Measurements from ENCODE around the gene SORCS2. TPM values are rescaled to one million over a fixed set of nuclear protein-coding genes. Genes with fewer than 3 reads are reported as not detected.

SORCS2 gene
- total and polyA plus RNA-seq, 2 experiments from 2014 or later: 0.92 to 6.9 TPM

GRCh38 chr4:7540206-7540605 is 347.9 kb downstream of the SORCS2 start:
- no peak for DNase-seq (ENCODE audit: low read depth in 1 of 2, low spot score in 1 of 2)
- Histone ChIP-seq H3K4me3 (no peak overlapping the region), H3K4me1 (ENCODE audit: low read depth) (no peaks in the 10 kb centered on the region), H3K36me3 (no peaks in the 10 kb centered on the region), H3K27ac (no peak overlapping the region), H3K9me3 (ENCODE audit: low read depth) (no peaks in the 10 kb centered on the region), H3K27me3 (no peaks in the 10 kb centered on the region)
- TF ChIP-seq CTCF (IDR thresholded peaks at IDR 0.05; ENCODE audit: low read depth, low read length): no peak

GRCh38 chr4:7540654-7541413 is 348.5 kb downstream of the SORCS2 start:
- DNase-seq (ENCODE audit: low read depth in 1 of 2, low spot score in 1 of 2): no peak
- H3K9me3 ChIP-seq (ENCODE audit: low read depth): no peaks in the 10 kb centered on the region
- no peak overlapping the region for H3K4me3 ChIP-seq
- H3K27ac ChIP-seq: no peak overlapping the region
- no peaks in the 10 kb centered on the region for H3K27me3 ChIP-seq
- H3K4me1 ChIP-seq (ENCODE audit: low read depth): no peaks in the 10 kb centered on the region
- no peaks in the 10 kb centered on the region for H3K36me3 ChIP-seq
- TF ChIP-seq CTCF (IDR thresholded peaks at IDR 0.05; ENCODE audit: low read depth, low read length): no peak

- Histone ChIP-seq H3K36me3 (no peaks in the 10 kb centered on the region), H3K27me3 (no peaks in the 10 kb centered on the region), H3K4me3 (no peak overlapping the region), H3K4me1 (ENCODE audit: low read depth) (no peaks in the 10 kb centered on the region), H3K27ac (no peak overlapping the region), H3K9me3 (ENCODE audit: low read depth) (no peaks in the 10 kb centered on the region)
- no peak for TF ChIP-seq CTCF (IDR thresholded peaks at IDR 0.05; ENCODE audit: low read depth, low read length)
- no peak for DNase-seq (ENCODE audit: low read depth in 1 of 2, low spot score in 1 of 2)
Measured at GRCh38 chr4:7541414-7541810, 349.1 kb downstream of the SORCS2 start.

DNA sequence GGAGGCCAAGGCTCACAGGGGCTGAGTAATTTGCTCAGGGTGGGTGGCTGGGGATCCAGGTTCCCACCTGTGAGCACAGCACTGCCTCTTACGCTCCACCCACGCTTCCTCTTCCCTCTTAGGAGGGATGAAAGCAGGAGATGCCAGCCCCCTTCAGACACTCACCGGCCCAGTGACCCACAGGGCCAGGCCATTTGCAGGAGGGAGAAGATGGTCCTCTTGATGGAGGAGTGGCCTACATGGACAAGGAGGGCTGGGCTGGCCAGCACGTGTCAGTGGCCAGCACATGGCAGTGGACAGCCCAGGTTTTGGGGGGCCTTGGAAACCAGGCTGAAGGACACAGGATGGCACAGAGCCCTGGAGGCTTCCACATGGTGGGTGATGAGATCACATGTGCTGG is 350.4 kb downstream of the SORCS2 start:
- H3K36me3 ChIP-seq: no peaks in the 10 kb centered on the region
- no peak overlapping the region for H3K27ac ChIP-seq
- H3K4me3 ChIP-seq: no peak overlapping the region
- no peak for DNase-seq (ENCODE audit: low read depth in 1 of 2, low spot score in 1 of 2)
- no peaks in the 10 kb centered on the region for H3K4me1 ChIP-seq (ENCODE audit: low read depth)
- H3K9me3 ChIP-seq (ENCODE audit: low read depth): no peaks in the 10 kb centered on the region
- TF ChIP-seq CTCF (IDR thresholded peaks at IDR 0.05; ENCODE audit: low read depth, low read length): no peak
- H3K27me3 ChIP-seq: no peaks in the 10 kb centered on the region

- H3K27ac ChIP-seq: no peak overlapping the region
- H3K9me3 ChIP-seq (ENCODE audit: low read depth): no peaks in the 10 kb centered on the region
- H3K4me1 ChIP-seq (ENCODE audit: low read depth): no peaks in the 10 kb centered on the region
- no peak overlapping the region for H3K4me3 ChIP-seq
- H3K27me3 ChIP-seq: no peaks in the 10 kb centered on the region
- no peak for DNase-seq (ENCODE audit: low read depth in 1 of 2, low spot score in 1 of 2)
- H3K36me3 ChIP-seq: no peaks in the 10 kb centered on the region
- TF ChIP-seq CTCF (IDR thresholded peaks at IDR 0.05; ENCODE audit: low read depth, low read length): no peak
Measured at GRCh38 chr4:7546152-7546808, 353.9 kb downstream of the SORCS2 start.

Measured in cardiac muscle cell (in vitro differentiated cells and primary cell).